Islet of Langerhans (tissue), 1 donor: ENCODE results near the gene MBNL1.

ENCODE experiments used
- FAIRE-seq: peaks from one replicate; lab custom pipeline; 2011; peaks lifted over from hg19 to GRCh38; lab: Jason Lieb, UNC

MBNL1 gene

DNA sequence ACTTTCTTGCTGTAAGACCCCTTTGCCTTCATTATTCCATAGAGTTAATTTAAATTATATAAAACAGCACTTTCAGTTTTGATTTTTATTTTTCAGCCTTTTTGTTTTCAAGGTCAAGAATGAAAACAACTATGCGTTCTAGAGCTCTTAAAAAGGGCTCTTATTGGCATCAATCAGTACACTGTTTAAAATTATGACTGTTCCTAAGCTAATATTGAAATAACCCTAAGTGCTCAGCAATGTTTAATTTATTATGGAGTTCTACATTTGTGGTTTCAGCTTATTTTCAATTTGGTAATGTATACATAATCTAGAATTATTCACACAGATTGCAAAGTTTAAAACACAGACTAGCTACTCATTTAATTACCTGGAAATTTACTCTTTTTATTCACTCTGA lies 179.4 kb downstream of the MBNL1 start:
- FAIRE-seq: no peak

DNA sequence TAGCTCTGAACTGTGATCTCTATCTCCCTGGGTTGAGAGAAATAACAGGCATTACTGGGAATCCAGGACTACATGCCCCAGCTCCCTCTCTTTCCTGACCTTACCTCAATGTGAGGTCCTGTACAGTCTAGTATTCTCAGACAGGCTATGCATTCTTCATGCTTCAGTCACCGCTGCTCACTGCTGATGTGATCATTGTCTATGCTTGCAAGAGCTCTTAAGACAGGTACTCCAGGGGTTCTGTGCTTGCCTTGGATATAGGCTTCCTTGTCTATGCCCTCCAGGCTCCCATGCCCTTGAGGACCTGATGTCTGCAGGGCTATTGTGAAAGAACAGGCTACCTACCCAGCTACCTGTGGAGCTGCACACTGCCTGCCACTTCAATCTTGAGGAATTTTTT lies 183.6 kb downstream of the MBNL1 start:
- FAIRE-seq: no peak

DNA sequence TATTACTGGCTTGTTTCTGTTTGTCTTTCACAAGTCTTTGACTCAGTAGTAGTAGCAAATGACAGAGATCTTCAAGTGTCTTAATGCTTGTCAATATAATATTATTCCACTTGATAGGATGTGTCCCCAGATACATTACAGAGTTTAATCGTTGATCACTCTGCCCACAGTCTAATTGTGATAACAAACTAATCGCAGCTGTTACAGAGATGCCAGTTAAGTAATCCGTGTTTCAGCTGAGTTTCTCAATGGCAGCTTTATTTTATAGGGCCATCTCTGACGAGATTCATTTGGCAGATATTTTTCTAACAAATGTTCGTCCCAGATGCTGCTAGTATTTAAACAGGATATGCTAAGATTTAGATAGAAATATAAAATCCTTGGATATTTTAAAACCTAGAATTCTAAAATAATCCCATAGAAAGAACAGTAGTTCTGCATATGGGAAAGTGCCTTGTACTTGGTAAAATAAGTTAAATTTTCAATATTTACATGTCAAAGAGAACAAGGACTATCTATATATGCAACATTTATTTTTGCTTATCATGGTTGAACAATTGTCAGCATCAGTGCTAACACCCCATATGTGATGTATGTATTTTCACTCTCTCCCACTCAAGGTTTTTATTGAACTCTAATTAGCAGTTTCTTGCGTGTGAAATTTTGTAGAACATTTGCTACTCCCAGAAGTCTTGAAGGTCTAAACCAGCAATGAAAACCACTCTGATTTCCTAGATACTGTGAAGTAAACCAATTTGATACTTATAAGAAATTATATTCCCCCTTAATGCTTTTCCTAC lies 185.5 kb downstream of the MBNL1 start:
- FAIRE-seq: peak; percentile 68

DNA sequence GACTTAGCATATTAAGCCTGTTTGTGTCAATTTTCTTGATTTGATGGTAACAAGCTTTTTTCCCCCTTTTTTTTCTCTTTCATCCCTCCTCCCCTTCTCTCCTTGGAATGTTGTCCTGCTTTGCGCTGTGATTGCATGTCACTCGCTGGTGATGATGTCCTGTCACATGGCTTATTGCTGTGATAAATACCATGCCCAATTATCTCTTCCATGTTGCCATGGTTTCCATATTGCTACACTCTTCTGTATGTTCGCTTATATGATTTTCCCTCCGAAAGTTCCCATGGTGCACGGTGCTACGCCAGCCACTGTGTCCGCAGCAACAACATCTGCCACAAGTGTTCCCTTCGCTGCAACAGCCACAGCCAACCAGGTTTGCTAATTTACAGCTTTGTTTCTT lies 187.3 kb downstream of the MBNL1 start:
- no peak for FAIRE-seq

DNA sequence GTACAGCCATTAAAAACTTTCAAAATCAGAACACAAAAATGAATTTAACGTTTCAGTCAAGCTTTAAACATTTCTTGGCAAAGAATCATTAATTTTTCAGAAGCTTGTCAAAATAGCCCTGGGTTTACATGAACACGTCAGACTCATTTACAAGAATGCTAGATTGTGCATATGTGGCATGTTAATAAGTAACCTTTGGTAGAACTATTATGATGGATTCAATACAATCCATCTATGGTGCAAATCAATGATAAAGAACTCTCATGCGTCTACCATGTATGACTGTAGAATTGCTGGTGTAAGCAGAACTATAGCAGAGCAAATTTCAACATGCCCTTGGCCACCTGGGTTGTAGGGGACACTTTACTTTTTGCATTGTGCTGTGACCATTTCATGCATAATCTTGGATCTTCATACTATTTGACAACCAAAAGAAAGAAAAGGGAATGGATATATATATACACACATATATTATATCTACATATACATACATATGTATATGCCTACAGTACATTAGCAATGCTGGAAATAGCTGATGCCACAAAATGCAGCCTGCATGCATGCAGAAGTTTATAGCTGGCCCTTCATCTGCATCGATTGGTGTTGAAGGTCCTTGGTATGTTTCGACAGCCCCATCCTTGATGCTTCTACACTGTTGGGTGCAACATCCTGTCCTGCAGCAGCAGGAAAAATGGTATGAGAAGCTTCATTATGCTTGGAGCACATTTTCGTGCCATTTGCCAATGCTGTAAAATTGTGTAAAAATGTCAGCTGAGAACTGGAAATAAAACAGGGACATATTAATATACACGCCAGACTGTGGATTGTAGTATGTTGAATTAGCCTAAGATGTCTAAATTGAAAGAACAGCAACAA lies 189.0 kb downstream of the MBNL1 start:
- peak; percentile 85 for FAIRE-seq

DNA sequence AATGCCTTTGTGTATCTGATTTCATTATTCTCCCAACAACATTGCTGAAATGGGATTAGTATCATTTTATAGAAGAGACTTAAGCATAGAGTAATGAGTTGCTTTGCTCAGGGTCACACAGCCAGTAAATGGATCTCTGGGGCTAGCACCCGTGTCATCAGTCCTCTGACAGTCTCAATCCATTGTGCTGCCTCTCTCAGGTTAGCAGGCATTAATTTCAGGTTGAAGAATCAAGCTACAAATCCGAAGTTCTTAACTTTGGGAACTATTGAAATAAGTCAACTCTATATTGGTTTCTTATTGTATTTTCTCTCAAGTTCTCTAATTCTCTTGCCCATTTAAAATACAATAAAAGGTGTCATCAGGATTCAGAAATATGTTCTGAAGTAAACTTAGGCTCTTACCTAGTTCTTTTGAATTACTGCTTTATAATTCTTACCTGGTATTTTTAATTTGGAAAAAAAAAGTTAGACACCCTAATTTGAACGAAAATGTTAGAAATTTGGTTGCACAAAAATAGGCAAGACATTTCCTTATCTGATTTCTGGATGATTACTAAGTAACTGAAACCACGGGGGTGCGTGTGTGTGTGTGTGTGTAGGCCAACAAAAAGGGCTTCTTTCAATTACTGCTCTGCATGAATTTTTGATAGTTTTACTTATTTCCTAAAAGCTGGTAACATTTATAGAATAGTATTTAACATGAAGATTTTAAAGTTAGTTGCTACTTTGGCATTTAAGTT lies 189.8 kb downstream of the MBNL1 start:
- FAIRE-seq: no peak

DNA sequence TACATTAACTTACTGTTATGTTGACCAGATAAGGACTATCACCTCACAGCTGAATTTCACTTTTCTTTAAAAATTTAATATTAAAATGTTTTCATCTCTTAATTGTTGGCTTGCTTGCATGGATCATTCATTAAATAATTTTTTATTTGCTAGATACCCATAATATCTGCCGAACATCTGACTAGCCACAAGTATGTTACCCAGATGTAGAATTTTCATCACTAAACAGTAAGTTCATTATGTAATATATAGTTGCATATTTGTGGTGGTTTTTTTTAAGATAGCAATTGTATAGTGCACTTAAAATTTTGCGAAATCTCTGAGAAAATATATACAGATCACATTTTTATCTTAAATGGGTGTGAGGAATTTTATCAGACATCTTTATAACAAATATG lies 190.4 kb downstream of the MBNL1 start:
- no peak for FAIRE-seq

DNA sequence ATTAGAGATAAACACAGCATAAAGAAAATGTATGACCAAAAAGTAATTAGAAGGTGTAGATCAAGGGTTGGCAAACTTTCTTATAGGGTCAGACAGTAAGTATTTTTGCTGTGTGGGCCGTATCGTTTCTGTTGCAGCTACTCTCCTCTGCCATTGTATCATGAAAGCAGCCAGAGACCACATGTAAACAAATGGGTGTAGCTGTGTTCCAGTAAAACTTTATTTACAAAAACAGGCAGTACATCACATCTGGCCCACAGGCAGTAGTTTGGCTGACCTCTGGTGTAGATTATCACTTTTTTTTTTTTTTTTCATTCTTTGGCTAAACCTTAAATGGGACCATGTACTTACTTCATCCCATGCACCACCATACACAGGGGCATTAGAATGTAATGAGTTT lies 190.8 kb downstream of the MBNL1 start:
- no peak for FAIRE-seq

DNA sequence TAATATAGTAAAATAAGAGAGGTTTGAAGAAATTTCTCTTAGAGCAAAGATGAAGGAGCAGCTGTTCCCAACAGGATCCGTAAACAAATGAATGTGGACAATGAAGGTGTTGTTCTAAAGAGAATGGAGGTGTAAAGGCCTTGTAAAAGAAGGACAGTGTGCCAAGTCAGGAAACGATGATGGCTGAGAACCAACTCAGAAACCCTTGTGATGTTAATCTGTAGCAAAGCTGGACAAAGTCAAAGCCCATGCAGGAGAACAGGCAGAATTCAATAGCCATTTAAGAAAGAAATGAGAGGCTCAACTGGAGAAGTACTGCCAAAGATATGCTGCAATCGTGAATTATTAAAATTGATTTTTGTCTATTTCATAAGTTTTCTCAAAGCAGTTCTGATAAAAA lies 192.2 kb downstream of the MBNL1 start:
- no peak for FAIRE-seq

DNA sequence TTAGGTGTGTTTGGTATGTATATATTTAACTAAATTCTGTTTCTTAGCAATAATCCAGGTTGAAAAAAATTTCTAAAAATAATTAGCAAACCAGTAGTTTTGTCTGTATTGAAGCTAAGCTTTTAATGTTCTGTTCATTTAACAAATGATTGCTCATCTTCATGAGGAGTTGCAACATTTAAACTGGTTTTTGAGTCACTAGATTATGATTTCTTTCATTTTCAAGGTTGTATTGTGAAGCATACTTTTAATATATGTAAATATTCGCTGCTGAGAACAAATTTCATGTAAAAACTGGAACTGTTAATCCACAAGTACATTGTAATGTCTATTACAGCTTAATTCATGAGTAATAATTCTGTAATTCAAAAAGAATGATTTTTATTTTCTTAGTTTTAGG lies 192.7 kb downstream of the MBNL1 start:
- FAIRE-seq: no peak

DNA sequence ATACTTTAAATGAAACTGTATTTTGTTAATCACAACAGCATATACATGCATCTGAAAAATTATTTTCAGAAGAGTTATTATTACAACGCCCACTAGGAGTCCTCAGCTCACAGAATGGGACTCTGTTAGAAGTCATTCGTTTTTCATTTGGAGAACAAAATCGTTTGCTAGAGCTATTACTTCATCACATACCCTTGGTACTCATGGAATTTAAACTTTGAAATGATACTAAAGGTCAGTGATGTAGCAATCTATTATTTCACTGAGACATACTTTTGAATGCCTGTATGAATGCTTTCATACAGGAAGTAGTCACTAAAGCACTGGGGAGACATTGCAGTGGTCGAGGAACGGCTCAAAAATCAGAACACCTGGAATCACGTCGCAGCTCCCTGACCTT lies 198.1 kb downstream of the MBNL1 start:
- FAIRE-seq: peak; percentile 27

DNA sequence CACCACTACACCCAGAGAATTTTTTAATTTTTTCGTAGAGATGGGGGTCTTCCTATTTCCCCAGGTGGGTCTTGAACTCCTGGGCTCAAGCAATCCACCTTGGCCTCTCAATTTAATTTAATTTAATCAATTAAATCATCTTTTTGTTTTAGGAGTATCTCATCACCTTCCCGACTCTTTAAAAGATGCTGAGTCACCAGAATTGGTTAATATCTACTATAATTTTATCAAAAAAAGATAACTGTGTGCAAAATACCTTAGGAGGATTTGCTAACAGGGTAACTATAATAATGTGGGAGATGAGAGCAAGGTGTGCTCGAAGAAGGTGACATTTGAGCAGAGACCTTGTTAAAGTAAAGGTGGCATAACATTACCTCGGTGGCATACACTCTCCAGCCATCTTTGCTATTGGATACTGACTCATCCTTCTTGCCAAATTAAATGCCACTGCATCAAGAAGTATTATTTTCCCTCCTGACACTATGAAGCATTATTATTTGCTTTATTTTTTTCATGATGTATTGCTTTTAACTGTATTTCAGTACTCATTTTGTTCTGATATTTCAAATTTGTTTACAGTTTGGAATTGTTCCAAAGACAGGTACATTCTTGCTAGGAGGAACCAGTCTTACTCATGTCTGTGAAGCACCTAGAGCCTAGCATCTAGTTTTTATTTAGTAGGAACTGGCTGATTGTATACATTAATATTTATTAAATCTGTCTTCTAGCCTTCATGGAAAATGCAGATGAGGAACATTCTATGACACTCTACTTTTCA lies 200.7 kb downstream of the MBNL1 start:
- no peak for FAIRE-seq

DNA sequence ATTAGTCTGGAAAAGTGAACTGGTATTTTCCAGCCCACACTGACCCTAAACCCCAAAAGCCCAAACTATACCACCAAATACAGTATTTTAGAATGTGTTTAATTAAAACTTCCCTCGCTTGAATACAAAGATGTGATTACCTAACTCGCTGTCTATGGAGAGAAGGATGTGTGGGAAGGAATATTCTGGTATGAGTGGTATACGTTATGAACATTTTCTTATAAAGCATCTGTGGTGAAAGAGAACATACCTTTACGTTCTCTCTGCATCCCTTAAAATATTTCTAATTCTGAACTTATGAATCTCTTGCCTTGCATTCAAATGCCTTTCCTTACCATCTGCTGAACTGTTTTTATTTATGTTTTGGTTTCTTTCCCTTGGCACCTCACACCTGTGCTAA lies 201.4 kb downstream of the MBNL1 start:
- no peak for FAIRE-seq

DNA sequence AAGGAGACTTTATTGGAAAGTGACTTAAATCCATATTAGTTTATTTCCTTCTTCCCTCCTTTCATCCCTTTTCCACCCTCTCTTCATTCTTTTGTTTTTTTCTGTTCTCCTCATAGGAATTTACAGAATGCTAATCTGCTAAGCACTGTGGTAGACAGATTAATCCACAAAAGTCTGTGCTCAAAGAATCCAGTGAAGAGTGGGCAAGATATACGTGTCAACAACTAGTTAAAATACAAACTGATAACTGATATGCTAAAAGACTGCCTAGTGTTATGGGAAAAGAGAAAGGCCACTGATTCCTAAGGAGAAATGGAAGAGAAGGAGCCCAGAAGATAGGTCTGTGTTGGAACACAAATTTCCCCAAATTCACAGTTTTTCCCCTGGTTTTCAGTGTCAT lies 202.2 kb downstream of the MBNL1 start:
- FAIRE-seq: no peak

DNA sequence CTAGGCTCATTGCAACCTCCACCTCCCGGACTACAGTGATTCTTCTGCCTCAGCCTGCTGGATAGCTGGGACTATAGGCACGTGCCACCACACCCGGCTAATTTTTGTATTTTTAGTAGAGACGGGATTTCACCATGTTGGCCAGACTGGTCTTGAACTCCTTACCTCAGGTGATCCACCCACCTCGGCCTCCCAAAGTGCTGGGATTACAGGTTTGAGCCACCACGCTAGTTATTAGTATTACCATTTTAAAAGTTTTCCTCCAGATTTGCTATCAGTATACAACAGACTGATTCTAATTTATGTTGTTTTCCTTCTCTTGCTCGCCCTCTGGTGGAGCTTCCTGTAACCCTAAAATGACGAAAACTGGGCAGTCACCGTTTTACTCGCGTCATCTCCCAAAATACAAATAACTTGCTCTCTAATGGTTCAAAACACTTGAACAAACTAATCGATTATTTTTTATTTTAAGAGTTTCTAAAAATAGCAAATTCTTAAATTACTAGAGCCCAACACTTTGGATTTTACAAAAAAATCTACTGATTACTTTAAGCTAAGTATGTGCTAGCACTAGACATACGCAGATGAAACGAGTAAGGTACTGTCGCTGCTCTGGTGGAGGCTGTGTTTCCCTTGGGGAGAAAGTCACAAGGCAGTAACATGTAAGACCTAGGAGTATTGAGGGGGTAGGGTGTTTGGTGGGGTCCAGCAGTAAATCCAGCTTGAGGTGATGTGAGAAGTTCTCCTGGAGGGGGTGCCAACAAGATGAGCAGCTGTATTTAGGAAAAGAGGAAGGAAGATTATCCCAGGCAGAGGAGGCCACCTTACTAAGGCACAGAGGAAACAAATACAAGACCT lies 203.3 kb downstream of the MBNL1 start:
- peak; percentile 86 for FAIRE-seq

DNA sequence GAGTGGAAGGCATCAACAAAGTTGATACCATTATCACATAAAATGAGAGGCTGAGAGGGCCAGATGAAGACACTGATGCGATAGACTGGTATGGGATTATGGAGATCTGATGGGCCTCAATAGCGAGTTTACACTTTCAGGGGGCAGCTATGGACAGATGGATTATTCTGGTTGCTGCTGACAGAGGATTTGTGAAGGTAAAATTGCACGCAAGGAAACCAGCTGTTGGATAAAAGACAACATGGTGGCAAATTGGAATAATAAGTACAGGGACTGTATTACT lies 203.9 kb downstream of the MBNL1 start:
- no peak for FAIRE-seq

DNA sequence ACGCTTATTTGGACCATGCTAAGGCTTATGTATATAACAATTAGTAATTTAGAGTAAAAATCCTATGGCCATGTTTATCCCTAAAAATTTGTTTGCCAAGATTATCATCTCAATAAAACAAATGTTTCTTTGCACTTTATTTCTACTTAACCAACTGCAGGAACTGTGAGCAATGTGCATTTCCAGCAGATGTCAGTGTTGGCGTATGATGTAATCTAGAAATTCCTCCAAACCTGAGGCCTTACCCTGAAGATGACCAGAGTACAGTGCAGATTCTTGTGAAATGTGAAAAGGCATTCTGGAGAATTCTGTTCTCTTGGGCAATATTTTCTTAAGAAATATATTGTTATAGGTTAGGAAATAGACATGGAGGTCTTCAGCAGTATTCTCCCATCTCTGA lies 205.9 kb downstream of the MBNL1 start:
- FAIRE-seq: no peak

DNA sequence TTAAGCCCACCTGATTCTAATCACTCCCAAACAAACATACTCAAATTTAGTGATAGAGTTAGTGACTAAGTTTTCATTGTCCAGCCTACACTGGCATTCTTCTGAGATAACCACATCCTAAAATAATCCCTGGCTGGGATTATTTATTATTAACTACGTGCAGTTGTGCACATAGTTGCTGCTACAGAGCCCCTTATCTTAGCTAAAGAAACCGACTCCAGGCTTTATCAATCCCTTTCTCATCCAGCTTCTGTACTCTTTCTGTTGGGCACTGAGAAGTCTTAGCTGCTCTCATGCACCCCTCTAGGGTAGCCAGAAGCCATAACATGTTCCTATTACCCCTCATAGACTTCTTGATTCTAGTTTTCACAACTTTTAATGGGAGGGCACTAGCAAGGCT lies 208.7 kb downstream of the MBNL1 start:
- no peak for FAIRE-seq

DNA sequence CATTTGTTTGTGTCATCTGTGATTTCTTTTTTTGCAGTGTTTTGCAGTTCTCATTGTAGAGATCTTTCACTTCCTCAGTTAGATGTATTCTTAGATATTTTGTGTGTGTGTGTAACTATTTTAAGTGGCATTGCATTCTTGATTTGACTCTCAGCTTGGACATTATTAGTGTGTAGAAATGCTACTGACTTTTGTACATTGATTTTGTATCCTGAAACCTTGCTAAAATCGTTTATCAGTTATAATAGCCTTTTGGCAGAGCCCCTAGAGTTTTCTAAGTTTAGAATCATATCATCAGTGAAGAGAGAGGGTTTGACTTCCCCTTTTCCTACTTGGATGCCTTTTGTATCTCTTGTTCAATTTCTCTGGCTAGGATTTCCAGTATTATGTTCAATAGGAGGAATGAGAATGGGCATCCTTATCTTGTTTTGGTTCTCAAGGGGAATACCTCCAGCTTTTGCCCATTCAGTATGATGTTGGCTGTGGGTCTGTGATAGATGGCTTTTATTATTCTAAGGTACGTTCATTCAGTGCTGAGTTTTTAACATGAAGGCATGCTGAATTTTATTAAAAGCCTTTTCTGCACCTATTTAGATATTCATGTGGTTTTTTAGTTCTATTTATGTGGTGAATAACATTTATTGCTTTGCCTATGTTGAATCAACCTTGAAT lies 211.7 kb downstream of the MBNL1 start:
- FAIRE-seq: no peak

DNA sequence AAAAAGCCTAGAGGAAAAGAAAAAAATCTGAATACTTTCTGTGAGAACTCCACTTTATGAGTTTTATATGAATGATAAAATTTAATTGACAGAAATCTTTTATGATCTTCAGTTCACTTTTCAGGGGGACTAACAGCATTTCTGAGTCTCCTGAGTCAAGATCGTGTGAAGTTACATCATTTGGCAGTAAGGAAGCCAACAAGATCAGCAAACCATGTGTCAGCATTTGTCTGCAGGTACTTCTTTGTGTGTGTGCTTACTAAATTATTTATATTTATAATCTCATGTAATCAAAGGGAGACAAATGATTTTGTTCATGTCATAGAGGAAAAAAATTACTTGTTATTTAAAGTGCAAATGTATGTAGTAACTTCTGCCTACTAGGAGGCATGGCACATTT lies 217.6 kb downstream of the MBNL1 start:
- no peak for FAIRE-seq

DNA sequence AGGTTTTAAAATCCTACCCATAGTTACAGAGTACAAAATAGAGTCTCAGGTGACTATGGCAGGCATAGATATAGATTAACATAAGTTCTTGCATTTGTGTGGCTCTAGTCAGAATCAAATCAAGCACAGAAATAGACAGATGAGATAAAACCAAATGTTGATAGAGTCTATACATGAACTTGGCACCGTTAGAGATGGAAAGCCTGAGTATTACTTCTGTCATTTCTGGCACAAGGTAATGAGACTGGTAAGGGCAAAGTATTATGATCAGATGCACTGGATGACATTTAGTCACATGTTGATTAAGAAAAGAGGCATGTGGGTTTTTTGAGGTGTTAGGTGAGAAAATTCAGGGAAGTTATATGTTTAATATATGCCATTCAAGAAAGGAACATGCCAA lies 219.7 kb downstream of the MBNL1 start:
- no peak for FAIRE-seq
